ENCODE results near the gene SULT4A1. TPM values are rescaled to one million over a fixed set of nuclear protein-coding genes. Genes with fewer than 3 reads are reported as not detected.

Gene SULT4A1
- polyA plus RNA-seq, 1 of the 3 experiments (the other 2 are of a cell fraction) = 3.9 TPM

GRCh38 chr22:43831561-43832392, 30.5 kb downstream of the SULT4A1 start:
- Histone ChIP-seq H4K20me1 (ENCODE audit: insufficient read depth) (no peaks in the 10 kb centered on the region), H3K4me1 (ENCODE audit: control insufficient read depth in 1 of 2, insufficient read depth in 2 of 2, low read depth in 1 of 2, low read length in 1 of 2) (peaks cover 0 to 29% of the 10 kb centered on the region in 2 experiments; a peak in 2 of 4 replicates), H3K79me2 (ENCODE audit: insufficient read depth) (no peaks in the 10 kb centered on the region), H3F3A (replicated peaks; ENCODE audit: insufficient read depth) (no peaks in the 10 kb centered on the region), H3K27ac (ENCODE audit: low read depth in 2 of 2, low read length in 1 of 2) (no peak overlapping the region), H3K9ac (no peak overlapping the region), H3K36me3 (replicated peaks in 1 of 2; ENCODE audit: control insufficient read depth in 1 of 2, insufficient read depth in 2 of 2, low read length in 1 of 2) (no peaks in the 10 kb centered on the region), H2AFZ (ENCODE audit: low read depth) (no peak overlapping the region), H3K4me3 (ENCODE audit: low read depth in 2 of 2, low read length in 1 of 2) (no peak overlapping the region), H3K4me2 (no peak overlapping the region), H3K9me3 (no peaks in the 10 kb centered on the region), H3K9me2 (no peaks in the 10 kb centered on the region), H3K27me3 (ENCODE audit: insufficient read depth) (no peaks in the 10 kb centered on the region)
- TF ChIP-seq POLR2AphosphoS5 (IDR thresholded peaks at IDR 0.05; ENCODE audit: low read depth, low read length) (no peak), SMC3 (IDR thresholded peaks at IDR 0.05; ENCODE audit: low read depth, low read length) (no peak), USF2 (IDR thresholded peaks at IDR 0.05; ENCODE audit: borderline replicate concordance, low read depth, low read length) (no peak), EZH2phosphoT487 (IDR thresholded peaks at IDR 0.05; ENCODE audit: borderline replicate concordance, low read depth) (no peak), EP300 (IDR thresholded peaks at IDR 0.05; ENCODE audit: borderline replicate concordance in 1 of 2, low read depth in 1 of 2, low read length in 1 of 2) (no peak), IRF3 (IDR thresholded peaks at IDR 0.05; ENCODE audit: low read depth, low read length) (no peak), USF1 (IDR thresholded peaks at IDR 0.05; ENCODE audit: borderline replicate concordance, low read depth) (no peak), YY1 (IDR thresholded peaks at IDR 0.05; ENCODE audit: low read depth) (no peak), SIN3A (IDR thresholded peaks at IDR 0.05; ENCODE audit: borderline replicate concordance, low read depth, low read length) (no peak), MEF2A (IDR thresholded peaks at IDR 0.05; ENCODE audit: borderline replicate concordance, low read depth) (no peak), TAF1 (IDR thresholded peaks at IDR 0.05; ENCODE audit: borderline replicate concordance, low read depth, low read length) (no peak), MXI1 (IDR thresholded peaks at IDR 0.05; ENCODE audit: low read depth, low read length) (no peak)
- TF ChIP-seq, protein P1, sequence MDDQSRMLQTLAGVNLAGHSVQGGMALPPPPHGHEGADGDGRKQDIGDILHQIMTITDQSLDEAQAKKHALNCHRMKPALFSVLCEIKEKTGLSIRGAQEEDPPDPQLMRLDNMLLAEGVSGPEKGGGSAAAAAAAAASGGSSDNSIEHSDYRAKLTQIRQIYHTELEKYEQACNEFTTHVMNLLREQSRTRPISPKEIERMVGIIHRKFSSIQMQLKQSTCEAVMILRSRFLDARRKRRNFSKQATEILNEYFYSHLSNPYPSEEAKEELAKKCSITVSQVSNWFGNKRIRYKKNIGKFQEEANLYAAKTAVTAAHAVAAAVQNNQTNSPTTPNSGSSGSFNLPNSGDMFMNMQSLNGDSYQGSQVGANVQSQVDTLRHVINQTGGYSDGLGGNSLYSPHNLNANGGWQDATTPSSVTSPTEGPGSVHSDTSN (IDR thresholded peaks at IDR 0.05) = no peak
- 100% methylated on average over 3 of the region's 33 CpGs for WGBS (ENCODE audit: low lambda C conversion rate)
- CTCF ChIA-PET = no interaction called here
- POLR2A ChIA-PET = interaction anchor here (0.8 kb wide), 1 partner anchor 11 kb away, joined by 3 read pairs; no protein-coding TSS in a partner anchor
- no peak for DNase-seq

All from SK-N-SH (cell line).